Thoracic aorta (tissue), 2 donors: Measurements from ENCODE around the gene HMCN2. TPM values are rescaled to one million over a fixed set of nuclear protein-coding genes. Genes with fewer than 3 reads are reported as not detected.

Source experiments
- ATAC-seq: fragments of 150-250 bp; one replicate; pipeline ENCODE4 v1.8.0; 2017; ENCODE audit warnings: low read depth; ENCODE audit not compliant: insufficient number of reproducible peaks, low FRiP score
- DNase-seq: peaks from one replicate; pipeline ENCODE4 v3.0.0-alpha.2; 2020; ENCODE audit warnings: low spot score
- H3K27ac ChIP-seq, 2 donors: fragments of 200-600 bp; sonication (generic); 1 replicate in 1 of 2; 2 replicates in 1 of 2; pipeline ENCODE4 v1.5.1; 2016; ENCODE audit warnings: mild to moderate bottlenecking in 2 of 2, moderate library complexity in 2 of 2
- H3K27me3 ChIP-seq: fragments of 200-600 bp; sonication (generic); replicated peaks from 2 replicates; pipeline ENCODE4 v1.6.0; 2016; ENCODE audit warnings: mild to moderate bottlenecking; ENCODE audit not compliant: insufficient read depth
- H3K36me3 ChIP-seq: fragments of 200-600 bp; sonication (generic); one replicate; pipeline ENCODE4 v1.5.1; 2016
- H3K4me1 ChIP-seq, 2 donors: fragments of 200-600 bp; sonication (generic); 1 replicate in 1 of 2; 2 replicates in 1 of 2; pipeline versions ENCODE4 v1.5.1 to v1.6.0; 2016; ENCODE audit warnings: low read depth in 2 of 2, mild to moderate bottlenecking in 1 of 2; ENCODE audit not compliant: control insufficient read depth in 1 of 2
- H3K4me3 ChIP-seq: fragments of 200-600 bp; sonication (generic); 2 replicates; pipeline ENCODE4 v1.5.1; 2016; ENCODE audit warnings: mild to moderate bottlenecking
- H3K9me3 ChIP-seq: fragments of 200-600 bp; sonication (generic); 2 replicates; pipeline ENCODE4 v1.5.1; 2016
- CTCF ChIP-seq: fragments of 200-600 bp; sonication (generic); IDR thresholded peaks from one replicate; pipeline ENCODE4 v1.5.1; 2019; ENCODE audit warnings: antibody characterized with exemption
- total RNA-seq, 2 donors: library from RNA; depleted of rRNA; stranded (reverse); fragments of >200 nt; gene quantifications; one replicate each; pipeline versions ENCODE4 v1.1.0 to v1.2.3, GENCODE V29; 2016

Gene HMCN2
- total RNA-seq, 2 donors from 2014 or later: 2.4 to 6.3 TPM

- no peak for ATAC-seq
- H3K4me3 ChIP-seq: no peak overlapping the region
- H3K9me3 ChIP-seq: no peaks in the 10 kb centered on the region
- DNase-seq: no peak
- TF ChIP-seq CTCF: no peak
- peaks cover 8% of the 10 kb centered on the region for H3K36me3 ChIP-seq
- H3K27ac ChIP-seq: no peak overlapping the region
- no peaks in the 10 kb centered on the region for H3K27me3 ChIP-seq
- H3K4me1 ChIP-seq: no peaks in the 10 kb centered on the region
Measured at GRCh38 chr9:130458804-130459067, 193.2 kb downstream of the HMCN2 start.

GRCh38 chr9:130459151-130459550 is 193.6 kb downstream of the HMCN2 start:
- no peaks in the 10 kb centered on the region for H3K4me1 ChIP-seq
- no peak overlapping the region for H3K4me3 ChIP-seq
- no peak for DNase-seq
- no peak for ATAC-seq
- H3K27me3 ChIP-seq: no peaks in the 10 kb centered on the region
- no peak overlapping the region for H3K27ac ChIP-seq
- TF ChIP-seq CTCF: no peak
- no peaks in the 10 kb centered on the region for H3K9me3 ChIP-seq
- peaks cover 8% of the 10 kb centered on the region for H3K36me3 ChIP-seq

- TF ChIP-seq CTCF: no peak
- DNase-seq (no peak), ATAC-seq (no peak)
- Histone ChIP-seq H3K4me1 (no peaks in the 10 kb centered on the region), H3K36me3 (peaks cover 11% of the 10 kb centered on the region), H3K9me3 (no peaks in the 10 kb centered on the region), H3K27ac (no peak overlapping the region), H3K27me3 (no peaks in the 10 kb centered on the region), H3K4me3 (no peak overlapping the region)
Measured at GRCh38 chr9:130459941-130460669, 194.5 kb downstream of the HMCN2 start.

- DNase-seq (no peak), ATAC-seq (no peak)
- Histone ChIP-seq H3K9me3 (no peaks in the 10 kb centered on the region), H3K4me3 (no peak overlapping the region), H3K4me1 (no peaks in the 10 kb centered on the region), H3K27me3 (no peaks in the 10 kb centered on the region), H3K36me3 (peaks cover 11% of the 10 kb centered on the region), H3K27ac (no peak overlapping the region)
- peak; percentile 90 for TF ChIP-seq CTCF
Measured at GRCh38 chr9:130461218-130461630, 195.7 kb downstream of the HMCN2 start.

GRCh38 chr9:130461731-130462130 is 196.2 kb downstream of the HMCN2 start:
- H3K36me3 ChIP-seq: peaks cover 11% of the 10 kb centered on the region
- H3K4me1 ChIP-seq: no peaks in the 10 kb centered on the region
- H3K27ac ChIP-seq: no peak overlapping the region
- no peaks in the 10 kb centered on the region for H3K9me3 ChIP-seq
- no peaks in the 10 kb centered on the region for H3K27me3 ChIP-seq
- ATAC-seq: no peak
- DNase-seq: no peak
- H3K4me3 ChIP-seq: no peak overlapping the region
- TF ChIP-seq CTCF: no peak
